CD4-positive, alpha-beta T cell treated with Interleukin-6 at 100 ng/mL for 8 hours (primary cell): ENCODE measurements around the gene SLC22A12.
"Not testable (repeated sequence)": the region's sequence is repeated elsewhere in the genome, so short reads cannot be mapped to it uniquely, and the experiment has no call there.

Experiments
- DNase-seq: peaks from one replicate; pipeline ENCODE4 v3.0.0-alpha.2; 2020; ENCODE audit warnings: mixed read lengths, low spot score

Gene SLC22A12

GRCh38 chr11:64590763-64591221 lies at the start of gene SLC22A12:
Gene SLC22A12 (plus strand): TSS chr11:64591220. CDS start chr11:64591557, 337 bp downstream.
- no peak for DNase-seq

- DNase-seq, result no peak
Observed at GRCh38 chr11:64542172-64543125, 48.6 kb upstream of the SLC22A12 start.

- no peak for DNase-seq
Observed at GRCh38 chr11:64543818-64544217, 47.2 kb upstream of the SLC22A12 start.

- DNase-seq, result no peak
Observed at GRCh38 chr11:64544616-64545296, 46.3 kb upstream of the SLC22A12 start.

GRCh38 chr11:64545619-64546018 lies 45.4 kb upstream of the SLC22A12 start:
- DNase-seq, result no peak

GRCh38 chr11:64546176-64546575 lies 44.8 kb upstream of the SLC22A12 start:
- no peak for DNase-seq

- DNase-seq, result no peak
Observed at GRCh38 chr11:64546600-64546999, 44.4 kb upstream of the SLC22A12 start.

- no peak for DNase-seq
Observed at GRCh38 chr11:64549969-64550368, 41.1 kb upstream of the SLC22A12 start.

- peak; percentile 45 for DNase-seq
Observed at GRCh38 chr11:64553554-64554201, 37.3 kb upstream of the SLC22A12 start.

GRCh38 chr11:64556044-64556720 lies 34.8 kb upstream of the SLC22A12 start:
- no peak for DNase-seq

GRCh38 chr11:64556721-64557250 lies 34.2 kb upstream of the SLC22A12 start:
- no peak for DNase-seq

GRCh38 chr11:64558065-64558745 lies 32.8 kb upstream of the SLC22A12 start:
- no peak for DNase-seq

GRCh38 chr11:64558869-64559268 lies 32.2 kb upstream of the SLC22A12 start:
- no peak for DNase-seq

GRCh38 chr11:64559351-64560138 lies 31.5 kb upstream of the SLC22A12 start:
- no peak for DNase-seq

- no peak for DNase-seq
Observed at GRCh38 chr11:64560139-64560771, 30.8 kb upstream of the SLC22A12 start.

GRCh38 chr11:64560941-64561340 lies 30.1 kb upstream of the SLC22A12 start:
- no peak for DNase-seq

GRCh38 chr11:64561429-64561828 lies 29.6 kb upstream of the SLC22A12 start:
- DNase-seq, result not testable (repeated sequence)

- no peak for DNase-seq
Observed at GRCh38 chr11:64561984-64562722, 28.9 kb upstream of the SLC22A12 start.
